C4-2B (cell line): ENCODE data around the gene DGKH.

ENCODE experiments used
- H3K27ac ChIP-seq: fragments of 450-650 bp; 2 replicates; pipeline ENCODE4 v1.5.1; 2017
- ZFX ChIP-seq: fragments of 450-650 bp; IDR thresholded peaks from 2 replicates; pipeline ENCODE4 v1.6.1; 2017
- TF ChIP-seq, protein P1 (sequence below): fragments of 450-650 bp; conservative IDR thresholded peaks from 2 replicates; pipeline ENCODE4 v1.5.1; 2017; ENCODE audit warnings: mild to moderate bottlenecking

The DGKH gene

DNA sequence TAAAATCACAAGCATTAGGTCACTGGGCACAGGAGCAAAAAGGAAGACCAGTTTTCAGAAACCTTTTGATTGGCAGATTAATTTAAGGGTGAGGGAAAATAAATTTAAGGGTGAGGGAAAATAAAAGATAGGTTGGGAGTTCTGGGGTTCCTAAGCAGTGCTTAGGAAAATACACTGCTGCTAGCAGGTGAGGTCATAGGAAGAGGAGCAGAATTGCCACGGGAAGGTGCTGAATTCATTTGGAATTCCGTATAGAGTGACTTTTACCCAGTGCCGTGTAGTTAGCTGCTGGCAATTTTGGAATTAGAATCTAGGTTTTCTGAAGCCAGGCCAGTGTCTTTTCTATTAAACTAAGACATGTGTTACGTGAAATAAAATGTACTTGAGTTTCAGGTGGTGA lies 59.8 kb downstream of the DGKH start:
- TF ChIP-seq, protein P1, sequence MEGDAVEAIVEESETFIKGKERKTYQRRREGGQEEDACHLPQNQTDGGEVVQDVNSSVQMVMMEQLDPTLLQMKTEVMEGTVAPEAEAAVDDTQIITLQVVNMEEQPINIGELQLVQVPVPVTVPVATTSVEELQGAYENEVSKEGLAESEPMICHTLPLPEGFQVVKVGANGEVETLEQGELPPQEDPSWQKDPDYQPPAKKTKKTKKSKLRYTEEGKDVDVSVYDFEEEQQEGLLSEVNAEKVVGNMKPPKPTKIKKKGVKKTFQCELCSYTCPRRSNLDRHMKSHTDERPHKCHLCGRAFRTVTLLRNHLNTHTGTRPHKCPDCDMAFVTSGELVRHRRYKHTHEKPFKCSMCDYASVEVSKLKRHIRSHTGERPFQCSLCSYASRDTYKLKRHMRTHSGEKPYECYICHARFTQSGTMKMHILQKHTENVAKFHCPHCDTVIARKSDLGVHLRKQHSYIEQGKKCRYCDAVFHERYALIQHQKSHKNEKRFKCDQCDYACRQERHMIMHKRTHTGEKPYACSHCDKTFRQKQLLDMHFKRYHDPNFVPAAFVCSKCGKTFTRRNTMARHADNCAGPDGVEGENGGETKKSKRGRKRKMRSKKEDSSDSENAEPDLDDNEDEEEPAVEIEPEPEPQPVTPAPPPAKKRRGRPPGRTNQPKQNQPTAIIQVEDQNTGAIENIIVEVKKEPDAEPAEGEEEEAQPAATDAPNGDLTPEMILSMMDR = no peak
- no peak for TF ChIP-seq ZFX
- no peak overlapping the region for H3K27ac ChIP-seq

GRCh38 chr13:42109957-42110356 lies 61.5 kb downstream of the DGKH start:
- H3K27ac ChIP-seq = no peak overlapping the region

DNA sequence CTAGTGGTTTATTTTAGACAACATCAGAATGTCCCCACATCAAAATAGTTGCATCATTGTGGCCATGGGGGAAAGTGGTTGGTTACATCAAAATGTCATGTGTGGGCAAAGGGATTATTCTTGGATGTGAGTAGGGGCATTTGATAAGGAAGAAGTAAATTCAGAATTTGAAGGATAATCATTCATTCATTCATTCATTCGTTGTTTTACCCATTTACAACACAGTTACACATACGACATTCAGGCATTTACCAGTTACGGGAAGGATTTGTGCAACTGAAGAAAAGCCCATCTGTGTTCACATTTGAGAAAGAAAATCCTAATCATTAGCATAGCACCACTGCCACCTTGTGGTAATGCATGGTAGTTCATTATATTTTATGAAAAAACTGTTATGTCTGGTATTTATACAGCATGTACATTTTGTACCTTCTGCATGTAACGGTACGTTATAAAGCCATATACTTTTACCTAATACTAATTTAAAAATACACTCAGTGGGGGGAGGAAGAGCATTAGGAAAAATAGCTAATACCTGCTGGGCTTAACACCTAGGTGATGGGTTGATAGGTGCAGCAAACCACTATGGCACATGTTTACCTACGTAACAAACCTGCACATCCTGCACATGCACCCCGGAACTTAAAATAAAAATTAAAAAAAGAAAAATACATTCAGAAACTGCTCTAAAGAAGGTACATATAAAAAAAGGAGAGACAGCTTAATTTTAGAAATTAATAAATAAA lies 62.1 kb downstream of the DGKH start:
- TF ChIP-seq, protein P1 = peak; percentile 78
- TF ChIP-seq ZFX = no peak
- no peak overlapping the region for H3K27ac ChIP-seq

More at GRCh38 chr13:42109957-42110356, 61.5 kb downstream of the DGKH start:
- TF ChIP-seq, protein P1 = no peak
- no peak for TF ChIP-seq ZFX

DNA sequence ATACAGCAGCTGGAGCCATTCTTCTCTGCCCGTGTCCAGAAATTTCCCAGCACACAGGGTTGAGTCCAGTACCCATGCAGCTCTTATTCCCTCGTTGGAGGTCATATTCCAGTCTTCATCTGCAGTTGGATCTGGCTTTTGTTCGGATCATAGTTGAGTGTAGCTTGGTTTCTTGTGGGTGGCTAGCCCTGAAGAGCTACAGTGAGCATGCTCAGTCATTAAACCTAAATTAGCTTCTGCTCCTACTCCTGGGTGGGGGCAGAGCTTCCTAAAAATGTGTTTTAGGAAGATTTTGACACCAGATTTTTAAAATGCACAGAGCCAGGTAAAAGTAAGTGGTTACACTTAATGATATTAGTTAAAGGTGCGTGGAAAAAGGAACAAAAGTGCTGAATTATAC lies 64.4 kb downstream of the DGKH start:
- H3K27ac ChIP-seq = no peak overlapping the region
- TF ChIP-seq, protein P1 = no peak
- TF ChIP-seq ZFX = no peak

- H3K27ac ChIP-seq = no peak overlapping the region
- no peak for TF ChIP-seq ZFX
- TF ChIP-seq, protein P1 = no peak
Measured at GRCh38 chr13:42113478-42113877, 65.0 kb downstream of the DGKH start.

DNA sequence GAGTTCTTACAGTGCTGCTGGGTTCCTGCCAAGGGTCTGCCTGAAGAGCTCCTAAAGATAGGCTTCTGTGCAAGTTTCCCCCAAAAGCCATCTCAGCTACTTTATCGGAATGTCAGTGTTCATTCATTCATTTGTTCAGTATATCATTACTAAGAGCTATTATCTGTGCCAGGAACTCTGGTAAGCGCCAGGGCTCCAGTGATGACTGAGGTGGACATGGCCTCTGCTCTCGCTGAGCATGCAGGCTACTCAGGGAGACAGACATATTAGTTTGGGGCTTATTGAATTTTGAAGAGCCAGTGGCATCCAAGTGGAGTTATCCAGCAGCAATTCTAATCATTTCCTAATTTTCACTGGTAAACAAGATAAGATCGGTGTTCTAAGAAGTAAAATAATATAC lies 65.8 kb downstream of the DGKH start:
- TF ChIP-seq, protein P1 = no peak
- no peak for TF ChIP-seq ZFX
- H3K27ac ChIP-seq = no peak overlapping the region

DNA sequence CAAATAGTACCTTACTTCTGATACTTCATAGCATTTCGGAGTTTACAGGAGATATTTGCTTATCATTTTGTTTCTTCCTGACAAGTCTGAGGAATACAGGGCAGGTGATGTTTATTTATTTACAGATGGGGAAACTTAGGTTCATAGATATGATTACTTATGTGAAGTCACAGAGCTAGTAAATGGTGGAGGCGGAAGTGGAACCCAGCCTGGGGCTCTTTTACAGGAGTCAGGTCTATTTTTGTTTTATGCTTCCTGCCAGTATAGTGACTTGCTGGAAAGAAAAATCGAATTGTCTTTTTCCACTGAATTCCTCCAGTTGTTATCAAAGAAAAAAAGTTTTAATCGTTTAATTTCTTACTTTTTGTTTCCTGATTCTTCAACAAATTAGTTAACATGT lies 66.5 kb downstream of the DGKH start:
- H3K27ac ChIP-seq = no peak overlapping the region
- TF ChIP-seq, protein P1 = no peak
- no peak for TF ChIP-seq ZFX
